Dermis microvascular lymphatic vessel endothelial cell (primary cell): ENCODE measurements around the gene KBTBD3. TPM values are rescaled to one million over a fixed set of nuclear protein-coding genes. Genes with fewer than 3 reads are reported as not detected.
A peak's percentile ranks its signal among the peaks of the same experiment; 100 is the strongest.
"Not testable (repeated sequence)": the region's sequence is repeated elsewhere in the genome, so short reads cannot be mapped to it uniquely, and the experiment has no call there.

Experiments
- DNase-seq, 2 donors: peaks; one replicate each; pipeline versions ENCODE4 v3.0.0 to v3.0.0-alpha.2; 2010; ENCODE audit warnings: low read depth in 2 of 2
- total RNA-seq: library from RNA; depleted of rRNA; stranded (reverse); fragments of >200 nt; gene quantifications from 2 replicates; pipeline ENCODE4 v1.2.1, GENCODE V29; 2014

Gene KBTBD3
- total RNA-seq, 1 donor from 2014 or later: 4.0 TPM

DNA sequence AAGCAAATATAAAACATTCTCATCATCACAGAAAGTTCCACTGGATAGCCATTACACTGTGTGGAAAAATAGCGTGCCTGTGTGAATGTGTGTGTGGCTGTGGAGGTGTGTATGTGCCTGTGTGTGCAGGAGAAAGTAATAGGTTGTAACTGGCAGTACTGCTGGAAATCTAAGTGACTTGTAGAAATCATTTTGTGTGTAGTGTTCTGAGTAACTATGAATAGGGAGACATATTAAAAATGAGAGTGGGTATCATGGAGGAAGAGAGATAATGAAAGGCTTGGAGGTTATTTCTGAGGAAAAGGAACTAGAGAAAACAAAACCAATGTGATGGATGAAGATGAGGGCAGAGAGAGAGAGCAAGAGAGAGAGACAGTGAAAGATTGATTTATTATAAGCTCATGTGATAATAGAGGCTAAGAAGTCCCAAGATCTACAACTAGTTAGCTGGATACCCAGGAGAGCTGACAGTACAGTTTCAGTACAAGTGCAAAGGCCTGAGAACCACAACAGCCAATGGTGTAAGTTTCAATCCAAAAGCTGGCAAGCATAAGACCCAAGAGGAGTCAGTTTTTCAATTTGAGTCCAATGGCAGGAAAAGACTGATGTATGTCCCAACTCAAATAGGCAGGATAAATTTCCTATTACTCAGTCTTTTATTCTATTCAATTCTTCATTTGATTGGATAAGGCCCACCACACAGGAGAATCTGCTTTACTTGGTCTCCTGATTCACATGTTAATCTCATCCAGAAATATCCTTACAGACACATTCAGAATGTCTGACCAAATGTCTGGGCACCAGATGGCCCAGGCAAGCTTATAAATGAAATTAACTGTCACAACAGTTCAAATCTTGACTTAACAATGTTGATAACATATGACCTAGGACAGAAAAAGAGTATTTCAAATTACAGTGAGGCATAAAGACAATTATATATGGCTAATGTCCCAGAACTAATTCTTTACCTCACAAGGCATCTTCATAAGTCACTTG lies 14.9 kb downstream of the KBTBD3 start:
- DNase-seq: no peak

DNA sequence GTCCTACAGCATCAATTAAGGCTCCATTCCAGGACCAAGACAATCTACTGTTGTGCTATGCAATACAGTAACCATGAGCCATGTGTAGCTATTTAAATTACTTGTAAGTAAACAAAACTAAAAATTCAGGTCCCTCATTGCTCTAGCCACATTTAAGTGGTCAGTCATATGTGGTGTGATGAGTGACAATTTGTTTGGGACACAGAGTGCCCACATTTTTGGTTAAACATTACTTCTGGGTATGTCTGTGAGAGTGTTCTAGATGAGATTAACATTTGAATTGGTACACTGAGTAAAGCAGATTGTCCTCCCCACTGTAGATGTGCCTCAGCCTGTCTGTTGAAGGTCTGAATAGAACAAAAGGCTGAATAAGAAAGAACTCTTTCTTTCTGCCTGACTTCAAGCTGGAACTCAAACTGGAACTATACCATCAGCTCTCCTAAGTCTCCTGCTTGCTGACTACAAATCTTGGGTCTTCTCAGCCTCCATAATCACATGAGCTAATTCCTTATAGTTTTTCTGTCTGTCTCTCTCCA lies 15.8 kb downstream of the KBTBD3 start:
- no peak for DNase-seq

DNA sequence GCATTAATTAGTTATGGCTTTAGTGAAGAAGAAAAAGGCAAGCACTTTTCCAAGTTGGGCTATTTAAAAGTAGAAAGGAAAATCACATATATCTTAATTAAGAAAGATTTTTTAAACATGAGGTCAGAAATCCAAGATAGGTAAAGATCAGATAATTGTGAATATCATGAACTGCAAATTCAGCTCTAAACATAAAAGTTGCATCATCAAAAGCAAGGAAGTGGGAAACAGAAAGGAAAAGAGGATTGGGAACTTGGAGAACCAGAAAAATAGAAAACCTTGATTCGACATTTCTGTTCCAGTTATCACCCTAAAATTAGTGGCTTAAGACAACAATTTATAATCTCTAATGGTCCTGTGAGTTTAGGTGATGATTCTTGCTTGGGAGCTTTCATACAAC lies 17.5 kb downstream of the KBTBD3 start:
- DNase-seq: no peak

DNA sequence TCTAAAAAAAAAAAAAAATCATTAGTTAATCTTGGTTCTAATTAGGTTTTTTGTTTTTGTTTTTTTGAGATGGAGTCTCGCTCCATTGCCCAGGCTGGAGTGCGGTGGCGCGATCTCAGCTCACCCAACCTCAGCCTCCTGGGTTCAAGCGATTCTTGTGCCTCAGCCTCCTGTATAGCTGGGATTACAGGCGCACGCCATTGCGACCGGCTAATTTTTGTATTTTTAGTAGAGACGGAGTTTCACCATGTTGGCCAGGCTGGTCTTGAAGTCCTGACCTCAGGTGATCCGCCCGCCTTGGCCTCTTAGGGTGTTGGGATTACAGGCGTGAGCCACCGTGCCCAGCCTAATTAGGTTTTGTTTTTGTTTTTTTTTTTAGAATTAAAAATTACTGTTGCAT lies 18.8 kb downstream of the KBTBD3 start:
- not testable (repeated sequence) for DNase-seq

DNA sequence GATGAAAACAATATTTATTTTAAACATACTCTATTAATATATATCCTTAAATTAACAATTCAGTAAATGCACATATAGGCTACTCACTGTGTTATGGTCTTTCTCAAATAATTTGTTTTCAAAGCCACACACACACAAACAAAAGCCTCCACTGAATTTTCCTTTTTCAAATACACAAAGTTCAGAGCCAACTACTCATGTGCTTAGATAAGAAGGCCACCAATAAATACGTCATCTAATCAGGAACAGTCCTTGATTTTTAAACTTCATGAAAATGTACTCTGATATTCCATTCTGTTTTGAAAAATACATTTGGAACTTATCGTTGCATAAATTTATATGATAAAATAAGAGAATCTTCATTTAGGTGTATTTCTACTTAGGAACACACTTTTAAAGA lies 26.0 kb downstream of the KBTBD3 start:
- no peak for DNase-seq

DNA sequence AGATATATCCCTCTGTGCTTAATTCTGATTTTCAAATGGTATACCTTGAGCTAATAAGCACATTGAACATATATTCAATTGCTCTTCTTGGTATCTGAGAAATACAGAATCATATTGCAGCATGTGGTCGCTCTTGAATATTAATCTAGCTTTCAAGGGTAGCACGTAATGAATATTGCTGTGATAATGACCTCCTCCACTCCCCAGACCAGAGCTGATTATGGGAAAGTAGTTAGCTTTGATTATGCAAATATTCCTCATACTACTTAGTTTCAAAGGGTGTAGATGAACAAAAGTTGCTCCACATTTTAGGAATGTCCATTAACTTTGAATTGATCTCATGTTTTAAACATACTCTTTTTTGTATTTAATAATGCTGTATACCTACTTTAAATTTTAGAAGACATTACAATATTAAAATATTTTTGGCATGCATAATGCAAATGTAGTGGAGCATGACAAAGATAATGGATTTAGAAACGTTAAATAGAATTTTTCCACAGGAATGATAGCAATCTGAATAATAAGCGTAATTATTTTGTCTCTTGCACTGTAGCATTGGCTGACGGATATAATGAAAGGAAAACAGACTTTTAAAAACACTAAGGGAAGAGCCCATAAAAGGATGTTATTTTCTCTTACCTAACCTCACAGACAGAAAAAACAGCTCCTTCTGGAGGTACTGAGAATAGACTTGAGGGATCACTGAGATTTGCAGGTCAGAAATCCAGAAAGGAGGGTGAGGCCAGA lies 27.2 kb downstream of the KBTBD3 start:
- DNase-seq: no peak

DNA sequence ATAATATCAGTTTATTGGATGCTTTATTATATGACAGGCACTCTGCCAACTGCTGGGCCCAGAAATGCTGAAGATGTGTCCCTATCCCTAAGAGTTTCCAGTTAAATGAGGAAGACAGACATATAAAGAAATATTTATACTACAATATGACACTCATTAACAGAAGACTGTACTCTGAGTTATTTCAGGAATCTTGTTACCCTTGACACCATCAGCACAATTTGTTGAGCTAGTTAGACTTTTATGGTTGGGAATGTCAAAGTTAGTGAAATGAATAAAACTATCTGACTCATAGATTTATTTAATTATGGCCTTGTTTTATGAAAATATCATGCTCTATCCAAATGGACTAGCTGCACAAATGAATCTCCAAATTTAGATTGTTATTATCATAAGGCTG lies 29.5 kb downstream of the KBTBD3 start:
- no peak for DNase-seq

DNA sequence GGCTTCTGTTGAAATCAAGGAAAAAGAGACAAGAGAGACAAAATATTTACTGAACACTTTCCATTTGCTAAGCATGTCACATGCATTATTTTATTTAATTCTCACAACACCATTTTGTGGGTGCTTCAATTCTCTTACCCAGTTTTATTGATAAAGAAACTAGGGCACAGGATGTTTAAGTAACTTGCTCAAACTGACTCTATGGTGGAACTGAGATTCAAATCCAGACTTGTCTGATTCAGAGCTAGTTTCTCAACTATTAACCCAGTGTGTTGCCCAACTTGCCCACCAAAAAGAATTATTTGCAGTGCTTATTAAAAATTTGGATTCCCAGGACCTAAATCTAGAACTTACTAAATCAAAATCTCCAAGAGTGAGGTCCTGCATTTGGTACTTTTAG lies 33.6 kb downstream of the KBTBD3 start:
- no peak for DNase-seq

DNA sequence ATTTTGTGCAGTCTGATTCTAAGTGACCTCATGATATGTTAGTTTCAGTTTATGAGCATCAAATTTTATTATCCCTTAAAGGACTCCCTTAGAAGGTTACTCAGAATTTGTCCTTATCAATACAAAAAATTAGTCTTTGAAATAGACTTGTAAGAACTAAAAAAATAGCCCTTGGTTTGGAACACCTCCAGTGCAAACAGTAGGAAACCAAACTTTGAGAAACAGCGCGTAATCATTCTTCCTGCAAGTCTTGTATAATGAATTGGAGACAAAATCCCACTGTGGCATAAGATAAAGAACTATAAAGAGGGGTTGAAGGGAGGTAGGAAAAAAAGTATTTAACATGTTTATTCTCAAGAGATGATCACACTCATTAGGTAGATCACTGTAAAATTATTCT lies 44.3 kb downstream of the KBTBD3 start:
- peak in 1 of 2 donors; percentile 29 for DNase-seq

DNA sequence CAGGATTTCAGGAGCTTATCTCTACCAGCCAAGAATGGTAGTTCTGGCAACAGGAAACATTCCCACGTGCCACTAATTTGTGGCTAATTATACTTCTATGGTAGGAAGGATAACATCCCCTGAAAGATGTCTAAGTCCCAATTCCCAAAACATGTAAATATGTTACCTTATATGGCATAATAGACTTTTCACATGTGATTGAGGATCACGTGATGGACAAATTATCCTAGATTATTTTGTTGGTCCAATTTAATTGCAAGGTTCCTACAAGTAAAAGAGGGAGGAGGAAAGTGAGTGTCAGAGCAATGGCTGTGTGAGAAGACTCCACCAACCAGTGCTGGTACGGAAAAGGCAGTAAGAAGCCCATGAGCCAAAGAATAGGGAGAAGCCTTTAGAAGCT lies 45.2 kb downstream of the KBTBD3 start:
- no peak for DNase-seq

DNA sequence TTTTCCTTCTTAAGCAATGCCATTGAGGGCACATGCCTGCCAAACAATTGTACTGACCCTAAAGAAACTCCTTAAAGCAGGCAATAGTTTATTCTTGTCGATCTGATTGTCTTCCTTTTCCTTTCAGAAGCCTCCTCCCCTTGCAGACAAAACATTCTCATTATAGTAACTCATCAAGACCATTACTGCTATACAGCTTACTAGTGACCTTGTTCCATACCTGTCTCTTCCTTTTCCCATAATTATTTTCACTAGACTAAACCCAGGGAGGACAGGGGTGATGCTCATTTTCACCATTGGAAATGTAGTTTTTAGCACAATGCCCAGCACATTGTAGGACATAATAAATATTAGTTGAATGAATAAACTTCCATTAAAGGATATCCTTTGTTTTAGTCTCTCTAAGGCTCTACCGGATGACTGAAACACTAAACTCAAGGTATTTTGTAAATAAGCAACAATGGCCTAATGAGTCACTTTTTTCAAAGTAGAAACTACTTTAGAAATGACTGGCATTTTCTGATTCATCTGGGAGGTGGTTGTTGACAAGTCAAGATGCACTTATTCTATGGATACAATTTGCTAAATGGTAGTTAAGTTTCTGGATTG lies 45.8 kb downstream of the KBTBD3 start:
- DNase-seq: peak in 1 of 2 donors; percentile 62

DNA sequence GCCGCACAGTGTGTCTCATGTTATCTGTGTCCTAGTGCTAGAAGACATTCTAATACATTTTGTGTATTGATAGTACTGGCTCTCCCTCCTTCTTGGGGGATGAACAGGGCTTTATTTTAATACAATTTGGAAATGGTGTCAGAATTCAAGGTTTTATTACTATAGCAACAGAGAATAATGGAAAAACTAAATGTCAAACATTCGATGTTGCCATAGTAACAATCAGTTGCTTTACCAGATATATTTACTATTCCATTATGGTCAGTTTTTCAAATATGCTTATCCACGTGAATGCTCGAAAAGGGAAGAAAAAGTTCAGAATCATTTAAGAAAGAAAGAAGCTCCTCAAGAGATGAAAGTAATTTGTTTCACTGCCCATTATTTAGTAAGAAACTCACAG lies 46.5 kb downstream of the KBTBD3 start:
- no peak for DNase-seq

DNA sequence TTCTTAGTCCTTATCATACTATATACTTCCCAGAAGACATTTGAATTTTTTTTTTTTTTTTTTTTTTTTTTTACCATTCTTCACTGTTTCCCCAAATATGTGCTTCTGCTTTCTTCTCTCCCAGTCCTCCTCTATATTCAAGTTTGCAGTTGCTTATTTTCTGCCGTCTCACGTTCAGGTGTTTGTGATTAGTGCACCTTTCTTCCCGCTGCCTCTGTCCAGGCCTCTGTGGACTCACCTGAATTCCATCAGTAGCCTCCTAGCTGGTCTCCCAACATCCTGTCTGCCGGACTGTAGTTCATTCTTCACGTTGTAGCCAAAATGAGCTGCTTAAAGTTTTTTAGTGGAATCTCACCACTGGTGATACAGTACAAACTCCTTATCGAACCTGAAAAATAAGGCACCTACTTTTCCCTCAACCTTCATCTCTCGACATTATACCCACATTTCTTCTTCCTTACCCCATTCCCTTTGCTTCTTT lies 54.3 kb downstream of the KBTBD3 start:
- DNase-seq: no peak

DNA sequence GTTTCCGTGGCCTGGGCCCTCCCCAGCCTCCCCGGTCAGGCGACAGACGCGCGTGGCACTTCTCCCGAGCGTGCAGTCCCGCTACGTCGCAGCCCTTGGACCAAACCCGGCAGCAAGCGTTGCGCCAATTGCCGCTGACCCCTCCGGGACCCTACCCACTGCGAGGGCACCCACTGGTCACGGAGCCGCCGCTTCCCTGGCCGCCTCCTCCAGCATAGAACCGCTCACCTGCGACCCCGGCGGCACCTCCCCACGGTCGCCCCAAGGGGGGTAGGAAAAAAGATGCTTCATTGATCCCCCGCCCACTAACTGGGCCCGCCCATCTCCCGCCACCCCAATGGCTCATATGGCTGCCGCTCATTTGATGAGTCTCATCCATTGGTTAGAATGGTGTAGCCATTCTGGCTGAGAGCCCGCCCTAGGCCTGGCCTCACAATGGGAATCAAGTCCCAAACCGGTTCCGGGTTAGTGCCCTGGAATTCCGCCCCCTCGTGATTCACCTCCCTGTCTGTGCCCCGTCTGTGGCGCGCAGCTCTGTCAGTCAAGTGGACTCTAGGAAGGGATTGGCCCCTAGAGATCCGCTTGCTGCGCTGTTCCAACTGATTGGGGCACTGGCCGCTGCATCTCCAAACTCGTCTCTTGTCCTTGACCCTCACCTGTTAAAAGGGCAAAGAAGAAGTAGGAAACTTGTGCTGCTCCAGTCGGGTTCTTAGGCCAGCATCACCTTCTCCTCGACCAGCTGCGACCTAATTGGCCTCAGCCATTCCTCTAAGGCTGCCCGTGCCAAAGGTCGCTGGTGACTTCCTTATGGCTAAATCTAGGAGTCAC lies 55.0 kb downstream of the KBTBD3 start, which contains the start of gene MSANTD4:
Gene MSANTD4 (minus strand): TSS at position 274 of the 828 bp plus-strand sequence. CDS start 11,323 bp downstream, outside the sequence.
- peak; percentile 98 to 100 for DNase-seq

DNA sequence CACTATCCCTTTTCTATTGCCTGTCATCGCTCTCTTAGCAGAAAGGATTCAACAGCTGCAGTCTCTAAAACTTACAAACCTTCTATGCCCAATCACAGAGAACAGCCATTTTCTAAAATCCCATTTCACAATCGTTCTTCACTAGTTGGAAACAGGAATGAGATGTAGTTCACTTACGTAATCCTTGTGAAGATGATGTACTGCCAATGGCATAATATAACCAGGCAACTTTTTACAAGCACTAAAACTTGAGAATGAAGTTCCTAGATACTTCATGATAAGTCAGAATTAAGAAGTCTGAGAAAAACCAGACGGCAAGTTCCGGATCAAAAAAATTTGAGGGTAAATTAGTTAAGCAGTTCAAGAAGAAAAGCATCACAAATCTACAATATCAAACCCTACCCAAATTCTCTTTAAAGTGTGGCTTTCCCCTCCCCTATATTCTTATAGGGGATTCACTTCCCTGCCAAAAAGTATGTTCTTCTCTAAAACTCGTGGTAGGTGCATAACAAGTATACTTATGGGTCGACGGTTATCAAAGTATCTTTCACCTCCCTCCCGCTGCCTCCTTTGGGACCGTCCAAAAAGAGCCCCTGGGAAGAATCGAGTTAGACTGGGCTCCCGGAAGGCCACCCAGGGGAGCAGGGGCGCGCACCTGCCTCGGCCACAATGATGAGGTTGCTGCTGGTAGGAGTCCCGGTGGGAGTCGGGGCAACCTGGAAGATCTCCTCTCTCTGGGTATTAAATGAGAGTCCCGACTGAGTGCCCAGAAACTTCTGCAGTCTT lies 55.8 kb downstream of the KBTBD3 start:
- no peak for DNase-seq

DNA sequence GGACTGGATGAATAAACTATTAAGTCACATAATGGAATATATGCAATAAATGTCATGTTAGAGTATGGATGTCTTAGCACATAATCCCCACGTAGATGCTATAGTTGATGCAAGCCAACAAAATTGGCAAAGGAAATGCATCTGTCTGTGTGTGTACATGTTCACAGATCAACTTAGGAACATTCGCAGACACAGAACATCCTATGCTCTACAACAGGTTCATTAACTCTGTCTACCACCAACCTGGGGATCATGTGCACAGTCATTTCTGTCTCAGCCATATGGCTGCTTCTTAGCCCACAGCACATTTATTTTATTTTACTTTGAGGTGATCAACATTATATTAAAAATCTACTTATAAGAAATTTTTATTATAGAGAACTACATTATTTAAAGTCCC lies 60.1 kb downstream of the KBTBD3 start:
- no peak for DNase-seq

DNA sequence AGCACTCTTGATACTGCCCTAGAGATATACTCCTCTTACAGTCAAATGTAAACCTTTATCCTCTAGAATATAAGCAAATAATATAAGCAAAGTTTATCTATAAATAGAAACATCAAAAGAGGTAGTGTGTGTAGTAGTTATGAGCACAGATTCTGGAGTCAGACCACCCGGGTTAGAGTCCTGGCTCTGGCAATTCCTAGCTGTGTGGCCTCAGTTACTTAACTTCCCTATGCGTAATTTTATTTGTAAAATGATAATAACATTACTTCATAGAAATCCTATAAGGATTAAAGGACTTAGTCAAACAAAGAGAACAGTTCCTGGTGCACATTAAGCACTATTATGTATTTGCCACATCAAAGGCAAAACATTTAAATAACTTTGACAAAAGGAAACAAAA lies 62.1 kb downstream of the KBTBD3 start:
- no peak for DNase-seq

DNA sequence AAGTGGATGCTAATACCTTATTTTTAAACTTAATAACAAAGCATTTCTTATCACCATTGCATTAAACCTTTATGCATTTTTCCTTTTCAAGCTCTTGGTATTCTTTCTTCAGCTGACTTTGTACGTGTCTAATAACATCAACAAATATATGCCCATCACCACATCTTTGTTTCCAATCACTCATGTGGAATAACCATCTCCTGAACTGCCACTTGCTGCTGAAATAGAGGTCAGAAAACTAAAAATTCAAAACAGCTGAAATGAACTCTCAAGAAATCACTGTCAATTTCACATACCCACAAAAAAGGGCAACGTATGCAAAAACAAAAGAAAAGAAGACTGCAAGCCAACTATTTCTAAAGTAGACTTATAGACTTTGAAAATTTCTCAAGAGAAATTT lies 62.5 kb downstream of the KBTBD3 start:
- no peak for DNase-seq

DNA sequence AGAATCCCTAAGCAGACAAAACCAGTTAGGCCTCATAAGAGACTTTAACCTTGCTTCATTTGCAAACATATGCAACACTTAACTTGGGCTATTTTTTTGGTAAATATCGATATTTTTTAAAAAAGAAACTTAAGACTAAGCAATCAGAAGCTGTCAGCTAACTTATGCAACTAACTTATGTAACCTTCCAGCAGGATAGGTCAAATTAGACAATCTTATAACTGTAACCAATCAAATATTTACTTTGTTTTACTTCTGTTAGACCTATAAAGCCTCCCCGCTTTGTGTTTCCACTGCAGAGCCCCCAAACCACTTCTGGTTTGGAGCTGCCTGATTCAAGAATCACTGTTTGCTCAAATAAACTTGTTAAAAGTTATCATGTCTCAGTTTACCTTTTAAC lies 63.1 kb downstream of the KBTBD3 start:
- DNase-seq: no peak

DNA sequence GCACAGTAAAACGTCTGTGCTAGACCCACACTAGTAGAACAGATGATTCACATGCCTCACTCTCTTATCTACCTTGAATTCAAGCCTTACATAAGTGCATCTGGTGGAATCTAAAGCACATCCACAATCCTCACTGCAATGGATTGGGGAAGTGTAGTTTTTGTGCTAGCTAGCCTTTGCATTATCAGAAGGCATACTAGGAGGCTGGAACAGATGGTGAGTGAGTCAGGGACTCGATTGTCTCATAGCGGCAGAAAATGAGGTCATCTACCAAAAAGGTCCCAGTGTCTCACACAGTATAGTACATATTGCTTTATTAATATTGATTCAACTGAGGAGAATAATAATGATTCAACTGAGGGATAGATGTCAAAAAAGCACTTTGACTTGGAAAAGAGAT lies 64.4 kb downstream of the KBTBD3 start:
- peak in 1 of 2 donors; percentile 77 for DNase-seq
